Naive thymus-derived CD4-positive, alpha-beta T cell (primary cell): Measurements from ENCODE around the gene PARN. TPM values are rescaled to one million over a fixed set of nuclear protein-coding genes. Genes with fewer than 3 reads are reported as not detected.
"Not testable (repeated sequence)": the region's sequence is repeated elsewhere in the genome, so short reads cannot be mapped to it uniquely, and the experiment has no call there.

Experiments used
- ATAC-seq: fragments of 150-1000 bp; cut with Tn5 transposase; 2 replicates; pipeline ENCODE4 v1.10.0; 2021; ENCODE audit warnings: mild to moderate bottlenecking, moderate library complexity
- CTCF ChIA-PET: fragments of 350-600 bp; sonication (Branson Sonifier 250); formaldehyde crosslinking; loops from one replicate; lab custom pipeline; 2021; ENCODE audit warnings: antibody characterized with exemption; lab: Charles Lee
- POLR2A ChIA-PET: fragments of 350-600 bp; sonication (Branson Sonifier 250); formaldehyde crosslinking; loops from one replicate; lab custom pipeline; 2021; ENCODE audit warnings: antibody characterized with exemption, inconsistent platforms; lab: Charles Lee
- DNase-seq, 9 donors: peaks; one replicate each; pipeline versions ENCODE4 v3.0.0 to v3.0.0-alpha.2; 2020 to 2022; ENCODE audit warnings: mixed read lengths in 1 of 9
- H3K27ac ChIP-seq: one replicate; pipeline ENCODE4 v1.7.0; 2013; ENCODE audit warnings: mild to moderate bottlenecking, low read depth, low read length, moderate library complexity
- H3K27me3 ChIP-seq, 2 donors: one replicate each; pipeline ENCODE4 v1.7.0; 2013; ENCODE audit warnings: low read length in 2 of 2, mild to moderate bottlenecking in 2 of 2, moderate library complexity in 2 of 2; ENCODE audit not compliant: control insufficient read depth in 2 of 2, insufficient read depth in 2 of 2
- H3K36me3 ChIP-seq, 3 experiments: 1 replicate in 2 of 3; 2 replicates in 1 of 3; pipeline ENCODE4 v1.7.0; 2013; ENCODE audit warnings: low read length in 3 of 3, mild to moderate bottlenecking in 3 of 3, moderate library complexity in 1 of 3; ENCODE audit not compliant: insufficient read depth in 3 of 3, control insufficient read depth in 2 of 3
- H3K4me1 ChIP-seq, 2 donors: one replicate each; pipeline ENCODE4 v1.7.0; 2013; ENCODE audit warnings: low read length in 2 of 2, mild to moderate bottlenecking in 2 of 2, moderate library complexity in 1 of 2; ENCODE audit not compliant: control insufficient read depth in 2 of 2, insufficient read depth in 2 of 2
- H3K4me3 ChIP-seq: 2 replicates; pipeline ENCODE4 v1.7.0; 2013; ENCODE audit warnings: mild to moderate bottlenecking, low read length
- H3K9me3 ChIP-seq, 3 experiments: 1 replicate in 2 of 3; 2 replicates in 1 of 3; pipeline ENCODE4 v1.7.0; 2013; ENCODE audit warnings: low read length in 3 of 3; ENCODE audit not compliant: control insufficient read depth in 2 of 3
- H3K27ac Mint-ChIP-seq, 9 donors: one replicate each; pipeline ENCODE4 v1.8.0; 2020 to 2022; ENCODE audit warnings: mixed read lengths in 9 of 9, mild to moderate bottlenecking in 8 of 9, moderate library complexity in 5 of 9, inconsistent platforms in 2 of 9
- H3K27me3 Mint-ChIP-seq, 5 donors: one replicate each; pipeline ENCODE4 v1.8.0; 2021 to 2022; ENCODE audit warnings: mixed read lengths in 5 of 5, mild to moderate bottlenecking in 1 of 5
- H3K36me3 Mint-ChIP-seq, 5 donors: one replicate each; pipeline ENCODE4 v1.8.0; 2020 to 2022; ENCODE audit warnings: mixed read lengths in 5 of 5, mild to moderate bottlenecking in 3 of 5, inconsistent platforms in 1 of 5
- H3K4me1 Mint-ChIP-seq, 7 donors: one replicate each; pipeline ENCODE4 v1.8.0; 2020 to 2022; ENCODE audit warnings: mixed read lengths in 7 of 7, mild to moderate bottlenecking in 3 of 7, inconsistent platforms in 1 of 7
- H3K4me3 Mint-ChIP-seq, 10 donors: one replicate each; pipeline ENCODE4 v1.8.0; 2020 to 2022; ENCODE audit warnings: mild to moderate bottlenecking in 10 of 10, mixed read lengths in 10 of 10, moderate library complexity in 6 of 10, inconsistent platforms in 2 of 10
- H3K9me3 Mint-ChIP-seq, 11 donors: one replicate each; pipeline ENCODE4 v1.8.0; 2020 to 2022; ENCODE audit warnings: mixed read lengths in 11 of 11, mild to moderate bottlenecking in 4 of 11, inconsistent platforms in 1 of 11, moderate library complexity in 1 of 11
- intact Hi-C, 2 donors: fragments of 100-400 bp; cut with micrococcal nuclease; formaldehyde crosslinking; loops; one replicate each; pipeline ENCODE4 v1.15.1; 2023
- polyA plus RNA-seq, 2 donors: library from polyadenylated mRNA; unstranded; fragments of 300-500 nt; fragmentation: Illumina TruSeq; gene quantifications; one replicate each; pipeline ENCODE4 v1.2.3, GENCODE V29; 2021
- total RNA-seq, 6 experiments: library from RNA in 5 of 6; stranded (reverse) in 5 of 6; gene quantifications; 1 replicate in 5 of 6; 2 replicates in 1 of 6; pipeline ENCODE4 v1.2.3 and lab custom pipeline; 2021 to 2026

The PARN gene
- total and polyA plus RNA-seq, 7 experiments from 2014 or later: 41.6 to 51.4 (median 46.9) TPM

DNA sequence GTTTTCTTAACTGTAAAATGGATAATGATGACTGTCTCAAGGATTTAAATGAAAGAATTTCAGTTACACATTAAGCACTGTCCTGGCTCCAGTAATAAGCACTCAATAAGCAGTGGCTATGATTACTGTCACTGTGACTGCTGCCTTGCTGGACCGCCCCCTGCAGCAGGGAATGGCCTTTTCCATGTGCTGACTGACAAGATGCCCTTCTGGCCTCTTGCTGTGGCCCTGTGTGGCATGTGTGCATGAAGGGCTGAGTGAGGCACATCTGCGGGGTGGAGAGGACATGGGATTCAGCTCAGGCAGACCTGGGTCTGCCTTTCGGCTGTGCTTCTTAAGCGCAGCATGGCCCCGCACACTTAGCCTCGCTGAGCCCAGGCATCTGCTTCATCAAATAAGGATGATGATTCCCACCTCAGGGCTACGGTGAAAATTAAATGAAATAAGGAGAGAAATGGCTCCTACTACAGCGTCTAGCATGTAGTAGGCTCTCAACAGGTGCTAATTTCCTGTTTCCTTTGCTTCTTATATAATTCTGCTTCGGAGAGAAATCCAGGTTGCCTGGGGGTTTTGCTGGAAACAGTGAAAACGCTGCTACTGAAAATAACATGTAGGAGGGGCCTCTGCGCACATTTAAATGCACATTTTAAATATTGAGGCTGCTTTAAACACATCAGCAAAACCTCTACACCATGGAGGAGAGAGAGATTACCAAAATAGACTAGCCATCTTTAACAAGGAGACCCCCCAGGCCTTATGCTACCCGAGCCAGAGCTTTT lies 183.9 kb downstream of the PARN start:
- CTCF ChIA-PET: no interaction called here
- Mint-ChIP-seq H3K4me3 (no peak overlapping the region), H3K9me3 (no peaks in the 10 kb centered on the region), H3K4me1 (peaks cover 0 to 2% (median 0%) of the 10 kb centered on the region in 7 donors), H3K27me3 (no peaks in the 10 kb centered on the region), H3K36me3 (peaks cover 0 to 16% (median 4%) of the 10 kb centered on the region in 5 donors), H3K27ac (no peak overlapping the region)
- intact Hi-C loops: no loop called here
- Histone ChIP-seq H3K4me3 (no peak overlapping the region), H3K36me3 (peaks cover 0 to 17% (median 0%) of the 10 kb centered on the region in 3 experiments), H3K27ac (no peak overlapping the region), H3K9me3 (no peaks in the 10 kb centered on the region), H3K27me3 (no peaks in the 10 kb centered on the region), H3K4me1 (no peaks in the 10 kb centered on the region)
- POLR2A ChIA-PET: no interaction called here
- DNase-seq: no peak
- ATAC-seq: no peak

DNA sequence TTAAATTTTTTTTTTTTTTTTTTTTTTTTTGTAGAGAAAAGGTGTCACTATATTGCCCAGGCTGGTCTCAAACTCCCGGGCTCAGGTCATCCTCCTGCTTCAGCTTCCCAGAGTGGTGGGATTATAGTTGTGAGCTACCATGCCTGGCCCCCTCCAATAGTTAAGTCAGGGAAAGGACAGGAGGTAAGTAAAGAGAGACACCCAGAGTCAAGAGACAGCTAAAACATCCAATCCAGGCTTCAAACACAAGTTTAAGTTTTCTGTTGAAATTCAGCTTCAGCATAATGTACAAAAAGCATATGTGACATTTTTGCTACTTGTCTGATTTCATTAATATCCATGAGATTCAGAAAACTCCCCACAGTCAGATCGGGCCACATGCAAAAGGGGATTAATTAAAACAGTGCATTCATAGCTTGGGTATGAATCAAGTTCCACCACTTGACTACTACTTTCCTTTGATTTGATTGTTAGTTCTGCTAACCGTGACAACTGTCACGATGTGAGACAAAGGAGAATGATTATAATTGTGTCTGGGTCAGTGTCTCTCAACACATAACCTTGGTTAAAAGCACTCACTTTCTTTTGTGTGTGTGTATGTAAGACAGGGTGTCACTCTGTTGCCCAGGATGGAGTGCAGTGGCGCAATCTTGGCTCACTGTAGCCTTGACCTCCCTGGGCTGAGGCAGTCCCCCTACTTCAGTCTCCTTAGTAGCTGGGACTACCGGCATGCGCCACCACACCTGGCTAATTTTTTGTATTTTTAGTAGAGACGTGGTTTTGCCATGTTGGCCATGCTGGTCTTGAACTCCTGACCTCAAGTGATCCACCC lies 184.9 kb downstream of the PARN start:
- no peak for DNase-seq
- POLR2A ChIA-PET: no interaction called here

DNA sequence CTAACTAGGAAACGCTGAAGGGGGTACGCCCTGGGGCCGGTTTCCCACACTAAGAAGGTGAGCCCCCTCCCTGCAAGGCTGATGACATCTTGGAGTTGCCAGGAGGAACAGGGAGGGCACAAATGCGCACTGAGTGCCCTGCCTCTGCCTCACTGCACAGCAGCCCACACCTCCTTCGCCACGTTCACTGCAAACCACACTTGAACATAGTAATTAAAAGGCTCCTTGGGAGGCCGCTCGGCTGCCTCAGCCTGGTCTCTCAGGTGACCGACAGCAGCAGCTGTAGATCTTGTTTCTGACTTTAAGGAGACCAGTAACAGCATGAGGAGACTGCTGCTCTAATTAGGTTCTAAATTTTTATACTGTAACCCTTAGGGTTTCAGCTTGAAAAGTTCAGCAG lies 188.5 kb downstream of the PARN start:
- H3K36me3 Mint-ChIP-seq: peaks cover 0 to 12% (median 4%) of the 10 kb centered on the region in 5 donors
- peak overlapping the region in 4 of 9 donors; percentile 4 to 79 (median 23) for H3K27ac Mint-ChIP-seq
- DNase-seq, H3K9me3 Mint-ChIP-seq, H3K4me3 Mint-ChIP-seq, CTCF ChIA-PET, H3K4me3 ChIP-seq, intact Hi-C loops, H3K27me3 Mint-ChIP-seq, H3K27me3 ChIP-seq, POLR2A ChIA-PET, H3K9me3 ChIP-seq, H3K27ac ChIP-seq, ATAC-seq: not testable (repeated sequence)
- Histone ChIP-seq H3K36me3 (peaks cover 0 to 15% (median 0%) of the 10 kb centered on the region in 3 experiments), H3K4me1 (peaks cover 2 to 12% of the 10 kb centered on the region in 2 donors)
- peaks cover 6 to 23% (median 22%) of the 10 kb centered on the region in 7 donors for H3K4me1 Mint-ChIP-seq

More for the DNA sequence above, 184.9 kb downstream of the PARN start:
- Histone ChIP-seq H3K27ac (no peak overlapping the region), H3K4me3 (no peak overlapping the region), H3K36me3 (peaks cover 0 to 17% (median 0%) of the 10 kb centered on the region in 3 experiments), H3K27me3 (no peaks in the 10 kb centered on the region), H3K9me3 (no peaks in the 10 kb centered on the region), H3K4me1 (no peaks in the 10 kb centered on the region)
- H3K4me3 Mint-ChIP-seq: no peak overlapping the region
- H3K9me3 Mint-ChIP-seq: no peaks in the 10 kb centered on the region
- ATAC-seq: no peak
- intact Hi-C loops: no loop called here
- no peaks in the 10 kb centered on the region for H3K27me3 Mint-ChIP-seq
- H3K36me3 Mint-ChIP-seq: peaks cover 0 to 16% (median 4%) of the 10 kb centered on the region in 5 donors
- H3K27ac Mint-ChIP-seq: peak overlapping the region in 2 of 9 donors; percentile 27 to 36
- H3K4me1 Mint-ChIP-seq: peaks cover 0 to 2% (median 0%) of the 10 kb centered on the region in 7 donors
- CTCF ChIA-PET: no interaction called here

DNA sequence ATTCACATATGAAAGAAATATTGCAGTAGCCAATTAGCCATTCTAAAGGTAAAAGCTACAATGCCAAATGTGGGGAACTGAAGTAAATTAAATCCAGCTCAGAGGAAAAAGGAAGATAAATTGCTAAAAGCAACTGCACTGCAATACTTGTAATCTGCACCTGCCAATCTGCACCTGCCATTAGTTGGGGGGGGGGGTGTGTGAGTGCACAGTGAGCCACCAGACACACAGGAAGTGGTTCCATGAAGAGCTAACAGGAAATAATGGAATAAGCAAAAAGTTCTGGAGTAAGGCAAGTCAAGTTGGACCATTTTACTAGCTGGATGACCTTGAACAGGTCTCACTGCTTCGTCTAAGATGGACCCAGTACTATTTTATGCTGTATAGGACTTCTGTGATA lies 191.8 kb downstream of the PARN start:
- Mint-ChIP-seq H3K27me3 (no peaks in the 10 kb centered on the region), H3K27ac (peak overlapping the region in 8 of 9 donors; percentile 72 to 92 (median 86)), H3K4me1 (peaks cover 13 to 50% (median 45%) of the 10 kb centered on the region in 7 donors), H3K4me3 (no peak overlapping the region), H3K9me3 (no peaks in the 10 kb centered on the region), H3K36me3 (peaks cover 0 to 13% (median 9%) of the 10 kb centered on the region in 5 donors)
- Histone ChIP-seq H3K4me3 (no peak overlapping the region), H3K36me3 (no peaks in the 10 kb centered on the region), H3K27ac (no peak overlapping the region), H3K4me1 (peaks cover 12 to 17% of the 10 kb centered on the region in 2 donors), H3K27me3 (no peaks in the 10 kb centered on the region), H3K9me3 (no peaks in the 10 kb centered on the region)
- POLR2A ChIA-PET: no interaction called here
- intact Hi-C loops: loop anchor here in 1 of 2 donors (10.0 kb wide), 1 partner anchor 87 kb away; no protein-coding TSS in a partner anchor
- ATAC-seq (no peak), DNase-seq (no peak)
- CTCF ChIA-PET: no interaction called here

DNA sequence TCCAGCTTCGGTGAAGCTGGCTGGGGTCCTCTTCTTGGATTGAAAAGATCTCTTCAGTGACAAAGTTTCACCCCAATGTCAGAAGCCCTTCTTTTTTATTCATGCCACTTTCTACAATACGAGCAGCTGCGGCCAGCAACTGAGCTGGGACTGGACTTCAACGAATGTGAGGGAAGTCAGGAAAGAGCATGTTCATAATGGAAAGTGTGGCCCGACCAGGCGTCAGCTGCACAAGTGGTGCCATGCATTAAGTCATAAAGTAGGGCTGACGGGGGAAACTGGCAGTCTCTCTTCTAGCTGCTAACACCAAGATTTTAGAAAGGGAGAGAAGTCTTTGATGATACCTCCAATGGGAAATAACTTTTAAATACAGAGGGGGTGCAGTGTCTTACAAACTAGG lies 192.6 kb downstream of the PARN start:
- CTCF ChIA-PET: no interaction called here

DNA sequence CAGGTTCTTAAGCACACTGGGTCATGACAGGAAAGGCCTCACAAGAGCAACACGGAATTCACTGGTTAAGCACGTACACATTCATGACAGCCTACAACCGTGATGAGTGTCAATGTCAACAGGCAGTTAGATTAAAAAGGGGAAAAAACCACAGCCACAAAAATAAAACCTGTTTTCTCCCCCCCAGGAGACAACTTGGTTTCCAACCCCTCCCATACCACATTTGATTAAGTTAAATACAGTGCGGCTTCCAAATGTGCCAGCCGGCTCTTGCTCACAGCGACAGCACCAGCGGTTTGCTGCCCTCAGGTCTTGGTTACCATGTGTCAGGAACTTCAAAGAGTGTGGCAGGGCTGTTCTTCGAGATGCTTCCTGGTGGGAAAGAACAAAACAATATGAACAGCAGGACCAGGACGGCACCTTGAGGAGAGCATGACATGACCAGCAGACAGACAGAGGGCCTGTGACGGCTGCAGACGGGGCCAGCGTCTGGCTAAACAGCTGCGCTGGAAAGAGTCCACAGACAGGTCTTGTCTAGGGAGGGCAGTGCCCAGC lies 193.6 kb downstream of the PARN start:
- Histone ChIP-seq H3K27me3 (no peaks in the 10 kb centered on the region), H3K9me3 (no peaks in the 10 kb centered on the region), H3K36me3 (no peaks in the 10 kb centered on the region), H3K4me3 (no peak overlapping the region), H3K4me1 (peaks cover 12 to 17% of the 10 kb centered on the region in 2 donors), H3K27ac (peak overlapping the region; percentile 57)
- ChIA-PET CTCF (no interaction called here), POLR2A (no interaction called here)
- ATAC-seq: peak; percentile 70
- Mint-ChIP-seq H3K4me1 (peaks cover 13 to 50% (median 45%) of the 10 kb centered on the region in 7 donors), H3K27ac (peak overlapping the region in 8 of 9 donors; percentile 77 to 94 (median 90)), H3K27me3 (no peaks in the 10 kb centered on the region), H3K4me3 (peak overlapping the region; percentile 60 to 82 (median 74)), H3K36me3 (peaks cover 0 to 20% (median 17%) of the 10 kb centered on the region in 5 donors), H3K9me3 (no peaks in the 10 kb centered on the region)
- intact Hi-C loops: loop anchor here in 1 of 2 donors (2.0 to 10.0 kb wide), 2 partner anchors 88 to 136 kb away; no protein-coding TSS in a partner anchor
- peak in 6 of 9 donors; percentile 35 to 65 (median 46) for DNase-seq

More for the DNA sequence above, 192.6 kb downstream of the PARN start:
- POLR2A ChIA-PET: no interaction called here
- H3K27me3 ChIP-seq: no peaks in the 10 kb centered on the region
- no peaks in the 10 kb centered on the region for H3K9me3 ChIP-seq
- H3K4me3 ChIP-seq: no peak overlapping the region
- peak overlapping the region in 5 of 10 donors; percentile 16 to 78 (median 52) for H3K4me3 Mint-ChIP-seq
- no peak for DNase-seq
- H3K36me3 ChIP-seq: no peaks in the 10 kb centered on the region
- H3K36me3 Mint-ChIP-seq: peaks cover 0 to 15% (median 11%) of the 10 kb centered on the region in 5 donors
- intact Hi-C loops: loop anchor here in 1 of 2 donors (2.0 to 10.0 kb wide), 2 partner anchors 87 to 137 kb away; no protein-coding TSS in a partner anchor
- peak overlapping the region in 8 of 9 donors; percentile 77 to 92 (median 88) for H3K27ac Mint-ChIP-seq
- no peak overlapping the region for H3K27ac ChIP-seq
- no peaks in the 10 kb centered on the region for H3K9me3 Mint-ChIP-seq
- H3K27me3 Mint-ChIP-seq: no peaks in the 10 kb centered on the region
- H3K4me1 ChIP-seq: peaks cover 12 to 17% of the 10 kb centered on the region in 2 donors
- ATAC-seq: no peak
- H3K4me1 Mint-ChIP-seq: peaks cover 13 to 50% (median 45%) of the 10 kb centered on the region in 7 donors
